WTC11 (cell line): ENCODE results near the gene CNIH3. TPM values are rescaled to one million over a fixed set of nuclear protein-coding genes. Genes with fewer than 3 reads are reported as not detected.

Source experiments
- ATAC-seq: fragments of 200-7000 bp; cut with Tn5 transposase; 2 replicates; pipeline ENCODE4 v1.10.0; 2021; ENCODE audit warnings: mild to moderate bottlenecking, moderate library complexity
- CTCF ChIA-PET: fragments of 300-600 bp; sonication (Branson Sonifier 250); formaldehyde crosslinking; loops from one replicate; lab custom pipeline; 2021; ENCODE audit warnings: antibody characterized with exemption; lab: Charles Lee
- POLR2A ChIA-PET: fragments of 350-600 bp; sonication (Branson Sonifier 250); formaldehyde crosslinking; loops from one replicate; lab custom pipeline; 2021; ENCODE audit warnings: antibody characterized with exemption; lab: Charles Lee
- DNase-seq: peaks from one replicate; pipeline ENCODE4 v3.0.0; 2021; ENCODE audit warnings: low spot score
- H3K27ac Mint-ChIP-seq: 2 replicates; pipeline ENCODE4 v1.8.0; 2021; ENCODE audit warnings: mixed read lengths
- H3K27me3 Mint-ChIP-seq: 2 replicates; pipeline ENCODE4 v1.8.0; 2021; ENCODE audit warnings: low read depth, mild to moderate bottlenecking, moderate library complexity, mixed read lengths
- H3K36me3 Mint-ChIP-seq: 2 replicates; pipeline ENCODE4 v1.8.0; 2021; ENCODE audit warnings: mixed read lengths
- H3K4me1 Mint-ChIP-seq: 2 replicates; pipeline ENCODE4 v1.8.0; 2022; ENCODE audit warnings: mixed read lengths
- H3K4me3 Mint-ChIP-seq: 2 replicates; pipeline ENCODE4 v1.8.0; 2021; ENCODE audit warnings: mild to moderate bottlenecking, moderate library complexity, mixed read lengths
- H3K9me3 Mint-ChIP-seq: 2 replicates; pipeline ENCODE4 v1.8.0; 2021; ENCODE audit warnings: mixed read lengths
- CBFB ChIP-seq: sonication (generic); formaldehyde crosslinking; IDR thresholded peaks from 2 replicates; pipeline ENCODE4 v1.8.1; 2022; ENCODE audit warnings: mild to moderate bottlenecking, low read depth, missing genetic modification reagents
- CDX4 ChIP-seq: fragments of 250-450 bp; sonication (Bioruptor Pico); IDR thresholded peaks from 2 replicates; pipeline ENCODE4 v1.9.0; 2021; ENCODE audit warnings: moderate library complexity, mild to moderate bottlenecking, inconsistent platforms, borderline replicate concordance
- CTCF ChIP-seq: fragments of 200-600 bp; IDR thresholded peaks from 2 replicates; pipeline ENCODE4 v1.8.0; 2022; ENCODE audit warnings: antibody characterized with exemption
- FOXJ3 ChIP-seq: sonication (generic); formaldehyde crosslinking; IDR thresholded peaks from 2 replicates; pipeline ENCODE4 v1.9.0; 2021; ENCODE audit warnings: missing genetic modification reagents, mild to moderate bottlenecking, borderline replicate concordance
- FOXK1 ChIP-seq: sonication (generic); formaldehyde crosslinking; IDR thresholded peaks from 2 replicates; pipeline ENCODE4 v1.8.0; 2022; ENCODE audit warnings: mild to moderate bottlenecking, moderate library complexity, missing genetic modification reagents
- HMGA2 ChIP-seq: fragments of 250-450 bp; sonication (Bioruptor Pico); IDR thresholded peaks from 2 replicates; pipeline ENCODE4 v1.4.0; 2021; ENCODE audit warnings: mild to moderate bottlenecking, moderate library complexity
- IRF2 ChIP-seq: sonication (generic); formaldehyde crosslinking; IDR thresholded peaks from 2 replicates; pipeline ENCODE4 v1.8.0; 2022; ENCODE audit warnings: low read depth, missing genetic modification reagents, borderline replicate concordance
- SMAD3 ChIP-seq: sonication (generic); formaldehyde crosslinking; IDR thresholded peaks from 2 replicates; pipeline ENCODE4 v1.8.0; 2022; ENCODE audit warnings: missing genetic modification reagents, mild to moderate bottlenecking, borderline replicate concordance
- SMAD4 ChIP-seq: sonication (generic); formaldehyde crosslinking; IDR thresholded peaks from 2 replicates; pipeline ENCODE4 v1.8.0; 2022; ENCODE audit warnings: mild to moderate bottlenecking, missing genetic modification reagents
- SP1 ChIP-seq: sonication (generic); formaldehyde crosslinking; conservative IDR thresholded peaks from 2 replicates; pipeline ENCODE4 v1.8.1; 2022; ENCODE audit warnings: missing genetic modification reagents
- TEAD4 ChIP-seq: sonication (generic); formaldehyde crosslinking; IDR thresholded peaks from 2 replicates; pipeline ENCODE4 v1.8.0; 2022; ENCODE audit warnings: mild to moderate bottlenecking, missing genetic modification reagents
- TP53 ChIP-seq: sonication (generic); formaldehyde crosslinking; IDR thresholded peaks from 2 replicates; pipeline ENCODE4 v1.8.1; 2023; ENCODE audit warnings: mild to moderate bottlenecking, missing genetic modification reagents
- USF2 ChIP-seq: sonication (generic); formaldehyde crosslinking; IDR thresholded peaks from 2 replicates; pipeline ENCODE4 v1.8.1; 2023; ENCODE audit warnings: mild to moderate bottlenecking, missing genetic modification reagents, moderate library complexity
- ZMAT4 ChIP-seq: fragments of 250-450 bp; sonication (Bioruptor Pico); IDR thresholded peaks from 2 replicates; pipeline ENCODE4 v1.9.0; 2021; ENCODE audit warnings: mild to moderate bottlenecking
- ZNF138 ChIP-seq: sonication (generic); formaldehyde crosslinking; conservative IDR thresholded peaks from 2 replicates; pipeline ENCODE4 v1.8.1; 2022; ENCODE audit warnings: mild to moderate bottlenecking, moderate library complexity, missing genetic modification reagents
- ZNF232 ChIP-seq: sonication (generic); formaldehyde crosslinking; IDR thresholded peaks from 2 replicates; pipeline ENCODE4 v1.8.0; 2022; ENCODE audit warnings: mild to moderate bottlenecking, missing genetic modification reagents
- ZNF281 ChIP-seq: sonication (generic); formaldehyde crosslinking; IDR thresholded peaks from 2 replicates; pipeline ENCODE4 v1.8.0; 2023; ENCODE audit warnings: mild to moderate bottlenecking, missing genetic modification reagents
- ZSCAN18 ChIP-seq: fragments of 250-450 bp; sonication (Bioruptor Pico); IDR thresholded peaks from 2 replicates; pipeline ENCODE4 v2.1.2; 2022; ENCODE audit warnings: mild to moderate bottlenecking, moderate library complexity
- total RNA-seq: library from RNA; stranded (reverse); gene quantifications from 3 replicates; pipeline ENCODE4 v1.2.3, GENCODE V29; 2021
- TF ChIP-seq, protein P1 (sequence below): sonication (generic); formaldehyde crosslinking; IDR thresholded peaks from 2 replicates; pipeline ENCODE4 v1.8.1; 2023; ENCODE audit warnings: mild to moderate bottlenecking, missing genetic modification reagents, moderate library complexity
- TF ChIP-seq, protein P2 (sequence below): fragments of 250-450 bp; sonication (Bioruptor Pico); IDR thresholded peaks from 2 replicates; pipeline ENCODE4 v1.9.0; 2021; ENCODE audit warnings: mild to moderate bottlenecking

The CNIH3 gene
- total RNA-seq, 1 experiment from 2014 or later, result 8.1 TPM

- DNase-seq, result no peak
- H3K27me3 Mint-ChIP-seq, result no peaks in the 10 kb centered on the region
- H3K36me3 Mint-ChIP-seq, result peaks cover 3% of the 10 kb centered on the region; the same call in 1 of the 2 replicates
- TF ChIP-seq USF2 (CRISPR knock-in tag), result no peak
- TF ChIP-seq ZNF138 (CRISPR knock-in tag), result no peak
- TF ChIP-seq FOXJ3 (CRISPR knock-in tag), result no peak
- no peak for TF ChIP-seq SP1 (CRISPR knock-in tag)
- no peak for TF ChIP-seq SMAD3 (CRISPR knock-in tag)
- TF ChIP-seq, all 79 proteins: peak for 0
- ChIA-PET POLR2A (no interaction called here), CTCF (interaction anchor here (0.6 to 1.4 kb wide), 4 partner anchors 28 to 278 kb away, joined by 3 to 5 read pairs (median 3); no protein-coding TSS in a partner anchor)
- Mint-ChIP-seq H3K27ac (no peak overlapping the region), H3K4me3 (no peak overlapping the region), H3K4me1 (peaks cover 6% of the 10 kb centered on the region), H3K9me3 (peaks cover 5% of the 10 kb centered on the region)
- no peak for ATAC-seq
Observed at GRCh38 chr1:224673141-224673540, 57.0 kb downstream of the CNIH3 start.

GRCh38 chr1:224675590-224675989 lies 59.5 kb downstream of the CNIH3 start:
- CTCF ChIA-PET, result no interaction called here
- no peak for DNase-seq
- no peaks in the 10 kb centered on the region for H3K36me3 Mint-ChIP-seq
- no peaks in the 10 kb centered on the region for H3K27me3 Mint-ChIP-seq
- no peak for ATAC-seq
- no peaks in the 10 kb centered on the region for H3K9me3 Mint-ChIP-seq
- POLR2A ChIA-PET, result no interaction called here
- H3K4me1 Mint-ChIP-seq, result peaks cover 6% of the 10 kb centered on the region
- TF ChIP-seq ZMAT4 (CRISPR knock-in tag) (no peak), CBFB (CRISPR knock-in tag) (no peak), ZNF281 (CRISPR knock-in tag) (no peak), CTCF (no peak), FOXK1 (no peak), ZSCAN18 (no peak), CDX4 (CRISPR knock-in tag) (no peak)
- no peak overlapping the region for H3K27ac Mint-ChIP-seq
- no peak overlapping the region for H3K4me3 Mint-ChIP-seq

DNA sequence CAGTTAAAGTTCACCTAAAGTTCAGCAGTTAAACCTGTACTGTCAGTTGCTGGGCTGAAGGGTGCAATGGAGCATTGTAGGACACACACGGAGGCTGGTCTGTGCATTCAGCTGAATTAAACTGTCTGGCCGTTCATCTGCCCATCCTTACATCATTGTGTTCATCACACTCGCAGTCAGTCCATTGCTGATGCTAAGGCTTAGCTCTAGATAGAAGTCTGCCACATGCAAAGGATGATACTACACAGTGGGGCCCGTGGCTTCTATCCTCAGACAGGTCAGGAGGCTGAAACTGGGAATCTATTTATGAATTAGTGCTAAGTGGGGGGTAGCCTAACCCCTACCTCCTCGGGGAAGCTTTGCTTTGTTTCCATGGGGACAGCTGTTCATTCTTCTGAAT lies 60.4 kb downstream of the CNIH3 start:
- Mint-ChIP-seq H3K27ac (no peak overlapping the region), H3K4me3 (no peak overlapping the region), H3K36me3 (no peaks in the 10 kb centered on the region), H3K4me1 (peaks cover 6% of the 10 kb centered on the region), H3K27me3 (no peaks in the 10 kb centered on the region), H3K9me3 (no peaks in the 10 kb centered on the region)
- no peak for ATAC-seq
- no peak for DNase-seq
- CTCF ChIA-PET, result interaction anchor here (0.8 kb wide), 1 partner anchor 24 kb away, joined by 4 read pairs; no protein-coding TSS in a partner anchor
- POLR2A ChIA-PET, result no interaction called here
- TF ChIP-seq ZNF232 (CRISPR knock-in tag), result no peak
- TF ChIP-seq TP53 (CRISPR knock-in tag), result no peak
- no peak for TF ChIP-seq TEAD4 (CRISPR knock-in tag)
- no peak for TF ChIP-seq SMAD4
- TF ChIP-seq HMGA2 (CRISPR knock-in tag), result no peak
- TF ChIP-seq, protein P1, sequence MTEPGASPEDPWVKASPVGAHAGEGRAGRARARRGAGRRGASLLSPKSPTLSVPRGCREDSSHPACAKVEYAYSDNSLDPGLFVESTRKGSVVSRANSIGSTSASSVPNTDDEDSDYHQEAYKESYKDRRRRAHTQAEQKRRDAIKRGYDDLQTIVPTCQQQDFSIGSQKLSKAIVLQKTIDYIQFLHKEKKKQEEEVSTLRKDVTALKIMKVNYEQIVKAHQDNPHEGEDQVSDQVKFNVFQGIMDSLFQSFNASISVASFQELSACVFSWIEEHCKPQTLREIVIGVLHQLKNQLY (CRISPR knock-in tag), result no peak
- no peak for TF ChIP-seq IRF2 (CRISPR knock-in tag)
- TF ChIP-seq, protein P2, sequence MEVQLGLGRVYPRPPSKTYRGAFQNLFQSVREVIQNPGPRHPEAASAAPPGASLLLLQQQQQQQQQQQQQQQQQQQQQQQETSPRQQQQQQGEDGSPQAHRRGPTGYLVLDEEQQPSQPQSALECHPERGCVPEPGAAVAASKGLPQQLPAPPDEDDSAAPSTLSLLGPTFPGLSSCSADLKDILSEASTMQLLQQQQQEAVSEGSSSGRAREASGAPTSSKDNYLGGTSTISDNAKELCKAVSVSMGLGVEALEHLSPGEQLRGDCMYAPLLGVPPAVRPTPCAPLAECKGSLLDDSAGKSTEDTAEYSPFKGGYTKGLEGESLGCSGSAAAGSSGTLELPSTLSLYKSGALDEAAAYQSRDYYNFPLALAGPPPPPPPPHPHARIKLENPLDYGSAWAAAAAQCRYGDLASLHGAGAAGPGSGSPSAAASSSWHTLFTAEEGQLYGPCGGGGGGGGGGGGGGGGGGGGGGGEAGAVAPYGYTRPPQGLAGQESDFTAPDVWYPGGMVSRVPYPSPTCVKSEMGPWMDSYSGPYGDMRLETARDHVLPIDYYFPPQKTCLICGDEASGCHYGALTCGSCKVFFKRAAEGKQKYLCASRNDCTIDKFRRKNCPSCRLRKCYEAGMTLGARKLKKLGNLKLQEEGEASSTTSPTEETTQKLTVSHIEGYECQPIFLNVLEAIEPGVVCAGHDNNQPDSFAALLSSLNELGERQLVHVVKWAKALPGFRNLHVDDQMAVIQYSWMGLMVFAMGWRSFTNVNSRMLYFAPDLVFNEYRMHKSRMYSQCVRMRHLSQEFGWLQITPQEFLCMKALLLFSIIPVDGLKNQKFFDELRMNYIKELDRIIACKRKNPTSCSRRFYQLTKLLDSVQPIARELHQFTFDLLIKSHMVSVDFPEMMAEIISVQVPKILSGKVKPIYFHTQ (CRISPR knock-in tag), result no peak
